Transverse colon (tissue), 4 donors: ENCODE measurements around the gene XPO6. TPM values are rescaled to one million over a fixed set of nuclear protein-coding genes. Genes with fewer than 3 reads are reported as not detected.

ENCODE experiments used
- DNase-seq: peaks from one replicate; pipeline ENCODE4 v3.0.0-alpha.2; 2019
- H3K27ac ChIP-seq, 4 donors: fragments of 200-600 bp; sonication (generic); 2 replicates each; pipeline ENCODE4 v1.5.1; 2016 to 2018; ENCODE audit warnings: inconsistent platforms in 4 of 4
- H3K27me3 ChIP-seq: fragments of 200-600 bp; sonication (generic); 2 replicates; pipeline ENCODE4 v1.5.1; 2017; ENCODE audit warnings: inconsistent platforms
- H3K36me3 ChIP-seq, 4 donors: fragments of 200-600 bp; sonication (generic); 2 replicates each; pipeline ENCODE4 v1.5.1; 2017 to 2019; ENCODE audit warnings: inconsistent platforms in 4 of 4
- H3K4me1 ChIP-seq, 4 donors: fragments of 200-600 bp; sonication (generic); 2 replicates each; pipeline ENCODE4 v1.5.1; 2017 to 2020; ENCODE audit warnings: inconsistent platforms in 4 of 4
- H3K4me3 ChIP-seq, 4 donors: fragments of 200-600 bp; sonication (generic); 1 replicate in 1 of 4; 2 replicates in 3 of 4; pipeline versions ENCODE4 v1.5.1 to v1.6.1; 2017 to 2019; ENCODE audit warnings: inconsistent platforms in 4 of 4
- H3K9me3 ChIP-seq, 2 donors: fragments of 200-600 bp; sonication (generic); 2 replicates each; pipeline ENCODE4 v1.5.1; 2017 to 2019; ENCODE audit warnings: inconsistent platforms in 2 of 2
- EP300 ChIP-seq: sonication (generic); formaldehyde crosslinking; IDR thresholded peaks from one replicate; pipeline ENCODE4 v1.6.1; 2017; ENCODE audit warnings: antibody characterized with exemption, low read depth
- POLR2A ChIP-seq: fragments of 450-650 bp; IDR thresholded peaks from one replicate; pipeline ENCODE4 v1.6.1; 2016; ENCODE audit warnings: antibody characterized with exemption, mild to moderate bottlenecking, moderate library complexity
- POLR2AphosphoS5 ChIP-seq, 3 donors: sonication (generic); formaldehyde crosslinking; IDR thresholded peaks; one replicate each; pipeline ENCODE4 v1.6.1; 2016; ENCODE audit warnings: antibody characterized with exemption in 3 of 3
- WGBS, 2 donors: methylation state at CpG; one replicate each; pipeline ENCODE4 v1.1.5; 2018; ENCODE audit warnings: low coverage in 1 of 2; 5-methylcytosine and 5-hydroxymethylcytosine counted together
- in situ Hi-C, 4 donors: fragments of 200-750 bp; cut with MboI; loops; one replicate each; pipeline versions ENCODE4 v1.15.0 to v1.15.1; 2017; ENCODE audit warnings: low sequenced_read_pairs in 3 of 4, low pct_ligation_motif_present in 1 of 4, low pct_unique_long_range_greater_than_20kb in 1 of 4
- intact Hi-C: fragments of 100-400 bp; cut with DNase I; formaldehyde crosslinking; loops from one replicate; pipeline ENCODE4 v1.15.1; 2023; ENCODE audit warnings: low total_unique reads
- small RNA-seq, 4 donors: library from RNA; depleted of rRNA; stranded (forward); fragments of <200 nt; gene quantifications; one replicate each; pipeline ENCODE3, GENCODE V24; 2016
- total RNA-seq, 4 donors: library from RNA; depleted of rRNA; stranded (reverse); fragments of >200 nt; gene quantifications; one replicate each; pipeline ENCODE4 v1.1.0, GENCODE V29; 2016
- TF ChIP-seq, protein P1 (sequence below), 5 experiments: fragments of 200-600 bp in 3 of 5; fragments of 450-650 bp in 2 of 5; sonication (generic) in 3 of 5; IDR thresholded peaks; 1 replicate in 2 of 5; 2 replicates in 3 of 5; pipeline ENCODE4 v1.5.1; 2016 to 2017; ENCODE audit warnings: antibody characterized with exemption in 5 of 5, inconsistent platforms in 3 of 5, mild to moderate bottlenecking in 2 of 5, moderate library complexity in 1 of 5

The XPO6 gene
- total RNA-seq, 4 donors from 2014 or later = 140 to 254 (median 204) TPM

- H3K27me3 ChIP-seq = peaks cover 10% of the 10 kb centered on the region
- H3K4me3 ChIP-seq = no peak overlapping the region
- H3K9me3 ChIP-seq = peaks cover 4 to 11% of the 10 kb centered on the region in 2 donors
- intact Hi-C loops (no loop called here), in situ Hi-C loops (loop anchor here in 2 of 4 donors (25.0 kb wide), 1 partner anchor 439 kb away; no protein-coding TSS in a partner anchor)
- 70 to 80% methylated on average over 5 to 7 of the region's 7 CpGs for WGBS, 2 donors
- H3K36me3 ChIP-seq = no peaks in the 10 kb centered on the region
- H3K27ac ChIP-seq = no peak overlapping the region
- TF ChIP-seq EP300 (no peak), POLR2A (no peak), POLR2AphosphoS5 (IDR thresholded peaks at IDR 0.05) (no peak)
- TF ChIP-seq, protein P1, sequence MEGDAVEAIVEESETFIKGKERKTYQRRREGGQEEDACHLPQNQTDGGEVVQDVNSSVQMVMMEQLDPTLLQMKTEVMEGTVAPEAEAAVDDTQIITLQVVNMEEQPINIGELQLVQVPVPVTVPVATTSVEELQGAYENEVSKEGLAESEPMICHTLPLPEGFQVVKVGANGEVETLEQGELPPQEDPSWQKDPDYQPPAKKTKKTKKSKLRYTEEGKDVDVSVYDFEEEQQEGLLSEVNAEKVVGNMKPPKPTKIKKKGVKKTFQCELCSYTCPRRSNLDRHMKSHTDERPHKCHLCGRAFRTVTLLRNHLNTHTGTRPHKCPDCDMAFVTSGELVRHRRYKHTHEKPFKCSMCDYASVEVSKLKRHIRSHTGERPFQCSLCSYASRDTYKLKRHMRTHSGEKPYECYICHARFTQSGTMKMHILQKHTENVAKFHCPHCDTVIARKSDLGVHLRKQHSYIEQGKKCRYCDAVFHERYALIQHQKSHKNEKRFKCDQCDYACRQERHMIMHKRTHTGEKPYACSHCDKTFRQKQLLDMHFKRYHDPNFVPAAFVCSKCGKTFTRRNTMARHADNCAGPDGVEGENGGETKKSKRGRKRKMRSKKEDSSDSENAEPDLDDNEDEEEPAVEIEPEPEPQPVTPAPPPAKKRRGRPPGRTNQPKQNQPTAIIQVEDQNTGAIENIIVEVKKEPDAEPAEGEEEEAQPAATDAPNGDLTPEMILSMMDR (IDR thresholded peaks at IDR 0.05) = no peak
- no peaks in the 10 kb centered on the region for H3K4me1 ChIP-seq
- DNase-seq = no peak
Measured at GRCh38 chr16:28051486-28051885, 160.3 kb downstream of the XPO6 start.

Small RNA genes lying within 50 kb of the gene (small RNA-seq; reads per million reads assigned to genes)
- 0 reads per million in 4 donors for gene RF00402
- gene RNY1P10 = 0 reads per million in 4 donors

Other genes starting within 250 kb of the XPO6 start
- not detected for gene GSG1L, start 148.3 kb downstream of the XPO6 start, total RNA-seq
- 1 to 10 TPM in 1 of 4 donors, under 1 TPM in 2, not detected in 1; 0.27 to 1.4 (median 0.32) TPM for gene SBK1, start 80.6 kb upstream of the XPO6 start, total RNA-seq
- 10 to 100 TPM in 1 of 4 donors, 1 to 10 TPM in 1, not detected in 2; 5.8 to 12.7 TPM for gene NPIPB6, start 151.5 kb upstream of the XPO6 start, total RNA-seq
- 100 to 1,000 TPM; 114 to 406 (median 185) TPM for gene EIF3CL, start 191.9 kb upstream of the XPO6 start, total RNA-seq